ENCODE data around the gene TMEM39B. TPM values are rescaled to one million over a fixed set of nuclear protein-coding genes. Genes with fewer than 3 reads are reported as not detected.

The TMEM39B gene
- total RNA-seq, 8 experiments from 2014 or later: 6.2 to 25.8 (median 14.9) TPM

Other genes starting within 250 kb of the TMEM39B start
- gene PTP4A2, start 134.6 kb upstream of the TMEM39B start, total RNA-seq: 100 to 1,000 TPM in 7 of 8 experiments, 10 to 100 TPM in 1; 94.8 to 242 (median 200) TPM
- 100 to 1,000 TPM in 6 of 8 experiments, 10 to 100 TPM in 2; 41.9 to 242 (median 141) TPM for gene KHDRBS1, start 59.1 kb upstream of the TMEM39B start, total RNA-seq
- 10 to 100 TPM; 35.3 to 53.4 (median 40.7) TPM for gene KPNA6, start 35.1 kb downstream of the TMEM39B start, total RNA-seq
- gene TXLNA, start 106.7 kb downstream of the TMEM39B start, total RNA-seq: 10 to 100 TPM; 35.0 to 98.3 (median 60.4) TPM
- 10 to 100 TPM; 14.6 to 92.6 (median 53.7) TPM for gene CCDC28B, start 127.7 kb downstream of the TMEM39B start, total RNA-seq
- gene IQCC, start 132.7 kb downstream of the TMEM39B start, total RNA-seq: 10 to 100 TPM in 1 of 8 experiments, 1 to 10 TPM in 6, under 1 TPM in 1; 0.97 to 13.7 (median 6.7) TPM
- 1 to 10 TPM in 3 of 8 experiments, under 1 TPM in 5; 0.25 to 3.7 (median 0.98) TPM for gene DCDC2B, start 136.2 kb downstream of the TMEM39B start, total RNA-seq
- gene TMEM234, start 149.4 kb downstream of the TMEM39B start, total RNA-seq: 10 to 100 TPM; 15.1 to 31.8 (median 25.6) TPM
- 100 to 1,000 TPM; 174 to 366 (median 241) TPM for gene EIF3I, start 149.5 kb downstream of the TMEM39B start, total RNA-seq
- 10 to 100 TPM in 2 of 8 experiments, 1 to 10 TPM in 2, under 1 TPM in 3, not detected in 1; 0.49 to 12.0 (median 2.2) TPM for gene FAM167B, start 174.3 kb downstream of the TMEM39B start, total RNA-seq
- gene LCK, start 178.3 kb downstream of the TMEM39B start, total RNA-seq: 1 to 10 TPM in 3 of 8 experiments, under 1 TPM in 1, not detected in 4; 0.63 to 1.4 (median 1.2) TPM
- gene HDAC1, start 219.1 kb downstream of the TMEM39B start, total RNA-seq: 100 to 1,000 TPM in 2 of 8 experiments, 10 to 100 TPM in 6; 45.7 to 124 (median 77.0) TPM

Data from motor neuron (in vitro differentiated cells).